Right atrium auricular region (tissue), 2 donors: ENCODE data around the gene NOD2. TPM values are rescaled to one million over a fixed set of nuclear protein-coding genes. Genes with fewer than 3 reads are reported as not detected.

Experiments used
- DNase-seq: peaks from one replicate; pipeline ENCODE4 v3.0.0-alpha.2; 2019; ENCODE audit warnings: low spot score
- H3K27ac ChIP-seq, 2 donors: fragments of 200-600 bp; sonication (generic); 1 replicate in 1 of 2; 2 replicates in 1 of 2; pipeline ENCODE4 v1.5.1; 2016 to 2019
- H3K27me3 ChIP-seq, 2 donors: fragments of 200-600 bp; sonication (generic); one replicate each; pipeline versions ENCODE4 v1.5.1 to v1.6.0; 2017 to 2019
- H3K36me3 ChIP-seq: fragments of 200-600 bp; sonication (generic); one replicate; pipeline ENCODE4 v1.5.1; 2016
- H3K4me1 ChIP-seq, 2 donors: fragments of 200-600 bp; sonication (generic); one replicate each; pipeline versions ENCODE4 v1.5.1 to v1.6.0; 2017 to 2019
- H3K4me3 ChIP-seq, 2 donors: fragments of 200-600 bp; sonication (generic); 1 replicate in 1 of 2; 2 replicates in 1 of 2; pipeline ENCODE4 v1.5.1; 2017 to 2019; ENCODE audit warnings: mild to moderate bottlenecking in 1 of 2, moderate library complexity in 1 of 2
- H3K9me3 ChIP-seq, 2 donors: fragments of 200-600 bp; sonication (generic); one replicate each; pipeline ENCODE4 v1.5.1; 2019
- CTCF ChIP-seq, 2 donors: fragments of 200-600 bp; sonication (generic); IDR thresholded peaks; one replicate each; pipeline ENCODE4 v1.5.1; 2019; ENCODE audit warnings: antibody characterized with exemption in 2 of 2
- total RNA-seq, 2 donors: library from RNA; depleted of rRNA; stranded (reverse); fragments of >200 nt; gene quantifications; one replicate each; pipeline ENCODE4 v1.1.0, GENCODE V29; 2016

Gene NOD2
- total RNA-seq, 2 donors from 2014 or later = 0.44 to 1.6 TPM

- Histone ChIP-seq H3K4me3 (no peak overlapping the region), H3K36me3 (no peaks in the 10 kb centered on the region), H3K27ac (peak overlapping the region; percentile 47 to 70), H3K9me3 (no peaks in the 10 kb centered on the region), H3K27me3 (no peaks in the 10 kb centered on the region), H3K4me1 (peaks cover 0 to 38% of the 10 kb centered on the region in 2 donors)
- DNase-seq = peak; percentile 91
- no peak for TF ChIP-seq CTCF (IDR thresholded peaks at IDR 0.05)
Measured at GRCh38 chr16:50696575-50697420, 3.4 kb downstream of the NOD2 start.

- TF ChIP-seq CTCF (IDR thresholded peaks at IDR 0.05) = no peak
- peaks cover 0 to 38% of the 10 kb centered on the region in 2 donors for H3K4me1 ChIP-seq
- no peak for DNase-seq
- no peaks in the 10 kb centered on the region for H3K27me3 ChIP-seq
- H3K36me3 ChIP-seq = no peaks in the 10 kb centered on the region
- H3K9me3 ChIP-seq = no peaks in the 10 kb centered on the region
- H3K27ac ChIP-seq = peak overlapping the region; percentile 47 to 70
- H3K4me3 ChIP-seq = peak overlapping the region in 1 of 2 donors; percentile 44
Measured at GRCh38 chr16:50697421-50697715, 4.0 kb downstream of the NOD2 start.

GRCh38 chr16:50697881-50698767 is 4.7 kb downstream of the NOD2 start:
- Histone ChIP-seq H3K27ac (peak overlapping the region; percentile 47 to 70), H3K36me3 (no peaks in the 10 kb centered on the region), H3K4me1 (peaks cover 0 to 37% of the 10 kb centered on the region in 2 donors), H3K4me3 (peak overlapping the region; percentile 29 to 44), H3K9me3 (no peaks in the 10 kb centered on the region), H3K27me3 (no peaks in the 10 kb centered on the region)
- DNase-seq = no peak
- TF ChIP-seq CTCF (IDR thresholded peaks at IDR 0.05) = no peak

- DNase-seq = no peak
- no peak overlapping the region for H3K4me3 ChIP-seq
- peaks cover 6 to 10% of the 10 kb centered on the region in 2 donors for H3K9me3 ChIP-seq
- H3K27me3 ChIP-seq = no peaks in the 10 kb centered on the region
- H3K27ac ChIP-seq = no peak overlapping the region
- TF ChIP-seq CTCF (IDR thresholded peaks at IDR 0.05) = no peak
- H3K36me3 ChIP-seq = no peaks in the 10 kb centered on the region
- H3K4me1 ChIP-seq = peaks cover 0 to 26% of the 10 kb centered on the region in 2 donors
Measured at GRCh38 chr16:50699326-50700159, 6.1 kb downstream of the NOD2 start.

- Histone ChIP-seq H3K36me3 (no peaks in the 10 kb centered on the region), H3K9me3 (peaks cover 6 to 17% of the 10 kb centered on the region in 2 donors), H3K27me3 (no peaks in the 10 kb centered on the region), H3K4me1 (peaks cover 0 to 7% of the 10 kb centered on the region in 2 donors), H3K27ac (no peak overlapping the region), H3K4me3 (no peak overlapping the region)
- TF ChIP-seq CTCF (IDR thresholded peaks at IDR 0.05) = no peak
- no peak for DNase-seq
Measured at GRCh38 chr16:50702725-50703124, 9.3 kb downstream of the NOD2 start.
